Suppressor macrophage treated with lipopolysaccharide for 1 hour (primary cell): ENCODE results near the gene MMP15.

Experiments
- DNase-seq, 3 donors: peaks; one replicate each; pipeline ENCODE4 v3.0.0-alpha.2; 2020 to 2022

MMP15 gene

GRCh38 chr16:58019866-58020538 lies 5.6 kb upstream of the MMP15 start:
- DNase-seq: no peak

- peak; percentile 62 to 74 (median 69) for DNase-seq
These were observed 4.7 kb upstream of the MMP15 start for GRCh38 chr16:58020628-58021521.

GRCh38 chr16:58021661-58022551 lies 3.6 kb upstream of the MMP15 start:
- peak in 1 of 3 donors; percentile 46 for DNase-seq

- peak in 1 of 3 donors; percentile 21 for DNase-seq
These were observed 2.8 kb upstream of the MMP15 start for GRCh38 chr16:58022601-58023371.

- peak in 2 of 3 donors; percentile 14 to 35 for DNase-seq
These were observed 836 bp upstream of the MMP15 start for GRCh38 chr16:58024486-58025350.

GRCh38 chr16:58026139-58026704 lies 668 bp downstream of the MMP15 start:
- DNase-seq: peak; percentile 43 to 70 (median 55)

- DNase-seq: no peak
These were observed 1.2 kb downstream of the MMP15 start for GRCh38 chr16:58026705-58027160.

- DNase-seq: peak in 1 of 3 donors; percentile 18
These were observed 1.8 kb downstream of the MMP15 start for GRCh38 chr16:58027161-58027915.

GRCh38 chr16:58027916-58028455 lies 2.4 kb downstream of the MMP15 start:
- no peak for DNase-seq

- DNase-seq: peak in 2 of 3 donors; percentile 9 to 22
These were observed 3.1 kb downstream of the MMP15 start for GRCh38 chr16:58028541-58029070.

- DNase-seq: no peak
These were observed 3.9 kb downstream of the MMP15 start for GRCh38 chr16:58029410-58029809.

- no peak for DNase-seq
These were observed 4.7 kb downstream of the MMP15 start for GRCh38 chr16:58030136-58030840.

GRCh38 chr16:58031016-58031800 lies 5.7 kb downstream of the MMP15 start:
- DNase-seq: peak in 2 of 3 donors; percentile 6 to 33

- DNase-seq: no peak
These were observed 7.2 kb downstream of the MMP15 start for GRCh38 chr16:58032710-58033293.

GRCh38 chr16:58034128-58034685 lies 8.7 kb downstream of the MMP15 start:
- no peak for DNase-seq

- no peak for DNase-seq
These were observed 9.2 kb downstream of the MMP15 start for GRCh38 chr16:58034774-58035173.
